Cardiac fibroblast (primary cell): Measurements from ENCODE around the gene NR2F1-AS1.
A peak's percentile ranks its signal among the peaks of the same experiment; 100 is the strongest.
"Not testable (repeated sequence)": the region's sequence is repeated elsewhere in the genome, so short reads cannot be mapped to it uniquely, and the experiment has no call there.

Source experiments
- DNase-seq, 2 donors: peaks; one replicate each; pipeline versions ENCODE4 v3.0.0 to v3.0.0-alpha.2; 2010; ENCODE audit warnings: low read depth in 2 of 2
- H3K4me3 ChIP-seq, 2 donors: replicated peaks in 1 of 2; 1 replicate in 1 of 2; 2 replicates in 1 of 2; pipeline ENCODE4 v1.5.1; 2011; ENCODE audit warnings: low read depth in 2 of 2, low read length in 2 of 2, mild to moderate bottlenecking in 2 of 2, moderate library complexity in 1 of 2
- CTCF ChIP-seq: IDR thresholded peaks from one replicate; pipeline ENCODE4 v1.5.1; 2011; ENCODE audit warnings: low read depth, mild to moderate bottlenecking, low read length, inconsistent platforms

The NR2F1-AS1 gene

DNA sequence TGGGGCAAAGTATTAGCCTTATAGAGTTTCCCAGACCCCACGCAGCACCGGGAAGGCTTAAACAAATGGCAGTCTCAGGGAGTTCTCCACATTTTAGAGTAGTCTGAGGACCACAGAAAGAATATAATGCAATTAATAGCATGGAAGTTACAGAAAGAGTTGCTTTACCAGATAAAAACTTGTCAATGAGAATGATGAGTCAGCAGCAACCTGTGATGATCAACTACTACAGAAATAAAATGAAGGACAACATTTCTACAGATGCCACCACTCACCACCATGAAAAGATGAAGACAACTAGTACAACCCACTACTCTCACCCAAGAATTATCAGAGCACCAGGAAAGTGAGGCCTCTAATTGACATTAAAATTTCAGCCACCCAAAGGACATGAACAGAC lies 120.7 kb downstream of the NR2F1-AS1 start:
- no peak for DNase-seq
- H3K4me3 ChIP-seq = no peak overlapping the region

DNA sequence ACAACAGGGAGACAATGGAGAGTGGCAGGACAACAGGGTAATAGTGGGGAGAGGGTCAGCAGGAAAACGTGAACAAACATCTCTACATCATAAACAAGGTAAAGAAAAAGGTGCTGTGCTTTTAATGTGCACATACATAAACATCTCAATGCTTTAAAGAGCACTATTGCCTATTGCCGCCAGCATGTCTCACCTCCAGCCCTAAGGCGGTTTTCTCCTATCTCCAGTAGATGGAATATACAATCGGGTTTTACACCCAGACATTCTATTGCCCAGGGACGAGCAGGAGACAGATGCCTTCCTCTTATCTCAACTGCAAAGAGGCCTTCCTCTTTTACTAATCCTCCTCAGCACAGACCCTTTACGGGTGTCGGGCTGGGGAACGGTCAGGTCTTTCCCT lies 124.2 kb downstream of the NR2F1-AS1 start:
- H3K4me3 ChIP-seq, DNase-seq: not testable (repeated sequence)

More for the DNA sequence above, 120.7 kb downstream of the NR2F1-AS1 start:
- no peak for TF ChIP-seq CTCF

- no peak for DNase-seq
- TF ChIP-seq CTCF = no peak
Measured at GRCh38 chr5:93454896-93455295, 126.1 kb downstream of the NR2F1-AS1 start.

GRCh38 chr5:93452255-93452654 lies 128.8 kb downstream of the NR2F1-AS1 start:
- no peak overlapping the region for H3K4me3 ChIP-seq
- peak in 1 of 2 donors; percentile 14 for DNase-seq
- TF ChIP-seq CTCF = no peak

More at GRCh38 chr5:93454896-93455295, 126.1 kb downstream of the NR2F1-AS1 start:
- no peak overlapping the region for H3K4me3 ChIP-seq

- no peak overlapping the region for H3K4me3 ChIP-seq
- no peak for TF ChIP-seq CTCF
- DNase-seq = no peak
Measured at GRCh38 chr5:93438124-93438523, 142.9 kb downstream of the NR2F1-AS1 start.

DNA sequence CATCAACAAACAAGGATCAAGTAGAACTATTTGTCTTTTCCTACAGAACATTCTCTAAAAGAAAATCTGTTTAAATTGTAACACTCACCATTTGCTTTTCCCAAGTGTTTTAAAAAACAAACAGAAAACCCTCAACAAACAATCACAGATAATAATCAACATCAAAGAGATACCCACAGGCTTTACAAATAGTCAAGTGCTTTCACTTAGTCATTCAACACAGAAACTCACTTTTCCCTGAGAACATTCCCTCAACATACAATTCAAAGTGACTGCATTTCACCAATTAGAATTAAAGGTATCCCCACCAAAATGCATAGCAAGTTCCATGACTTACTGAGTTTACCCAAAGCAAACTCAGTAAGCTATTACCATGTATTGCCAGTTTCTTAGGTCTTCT lies 144.9 kb downstream of the NR2F1-AS1 start:
- H3K4me3 ChIP-seq = no peak overlapping the region
- DNase-seq = no peak
- TF ChIP-seq CTCF = no peak

DNA sequence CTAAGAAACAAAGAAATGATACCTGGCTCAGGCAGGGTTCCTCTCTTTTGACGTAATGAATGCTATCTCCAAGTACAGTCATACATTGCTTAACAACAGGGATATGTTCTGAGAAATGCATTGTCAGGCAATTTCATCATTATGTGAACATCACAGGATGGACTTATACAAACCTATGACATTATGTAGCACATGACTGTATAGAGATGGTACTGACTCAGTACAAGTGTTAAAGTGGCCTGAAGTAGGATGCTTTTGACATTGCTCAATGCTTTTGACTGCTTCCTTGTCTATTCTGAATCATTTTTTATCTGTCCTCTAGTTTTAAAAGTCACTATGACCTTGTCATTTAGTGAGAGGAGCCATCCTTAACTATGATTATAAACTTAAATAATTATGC lies 147.6 kb downstream of the NR2F1-AS1 start:
- no peak for TF ChIP-seq CTCF
- H3K4me3 ChIP-seq = no peak overlapping the region
- peak; percentile 84 to 97 for DNase-seq

DNA sequence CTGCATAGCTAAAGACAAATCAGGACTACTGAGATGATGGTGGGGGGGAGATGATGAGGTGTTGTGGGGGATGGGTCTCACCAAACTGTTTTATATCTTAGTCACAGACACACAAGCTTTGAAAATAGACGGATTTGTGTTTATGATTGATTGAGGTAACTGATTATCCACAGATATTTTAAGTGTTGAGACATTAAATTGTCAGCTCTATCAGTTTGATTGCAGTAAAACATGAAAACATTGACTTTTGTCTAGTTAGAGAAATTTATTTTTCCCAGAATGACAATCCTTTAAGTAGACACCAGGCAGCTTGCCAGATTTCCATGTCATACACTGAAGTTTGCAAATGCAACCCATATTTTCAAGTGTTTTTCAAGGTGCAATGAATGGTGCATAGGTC lies 149.8 kb downstream of the NR2F1-AS1 start:
- TF ChIP-seq CTCF = no peak
- no peak overlapping the region for H3K4me3 ChIP-seq
- no peak for DNase-seq
